GM19193 (cell line): ENCODE measurements around the gene SP140L.

Source experiments
- POLR2A ChIP-seq: IDR thresholded peaks from 4 replicates; pipeline ENCODE4 v1.6.1; 2011; ENCODE audit not compliant: insufficient read depth, insufficient read length; ENCODE audit errors: extremely low read depth

Gene SP140L

GRCh38 chr2:230410861-230411569 lies 84.0 kb downstream of the SP140L start:
- no peak for TF ChIP-seq POLR2A

- peak; percentile 55 for TF ChIP-seq POLR2A
Measured at GRCh38 chr2:230411570-230412370, 84.8 kb downstream of the SP140L start.

- no peak for TF ChIP-seq POLR2A
Measured at GRCh38 chr2:230412371-230412711, 85.3 kb downstream of the SP140L start.

- TF ChIP-seq POLR2A: no peak
Measured at GRCh38 chr2:230412846-230413245, 85.9 kb downstream of the SP140L start.

GRCh38 chr2:230413479-230413878 lies 86.5 kb downstream of the SP140L start:
- TF ChIP-seq POLR2A: no peak

- TF ChIP-seq POLR2A: no peak
Measured at GRCh38 chr2:230414302-230414701, 87.3 kb downstream of the SP140L start.

GRCh38 chr2:230416061-230416721 lies 89.2 kb downstream of the SP140L start, which contains the start of gene SP100:
Gene SP100, plus strand, starts transcription at chr2:230416201. Its CDS starts 96 bp downstream, at chr2:230416297.
- TF ChIP-seq POLR2A: peak; percentile 93

GRCh38 chr2:230417436-230417835 lies 90.4 kb downstream of the SP140L start:
- no peak for TF ChIP-seq POLR2A

- no peak for TF ChIP-seq POLR2A
Measured at GRCh38 chr2:230418341-230419016, 91.5 kb downstream of the SP140L start.

- TF ChIP-seq POLR2A: no peak
Measured at GRCh38 chr2:230419181-230419580, 92.2 kb downstream of the SP140L start.

GRCh38 chr2:230422149-230422548 lies 95.2 kb downstream of the SP140L start:
- TF ChIP-seq POLR2A: no peak

- TF ChIP-seq POLR2A: no peak
Measured at GRCh38 chr2:230423851-230424458, 97.0 kb downstream of the SP140L start.

- TF ChIP-seq POLR2A: no peak
Measured at GRCh38 chr2:230425377-230425776, 98.4 kb downstream of the SP140L start.

GRCh38 chr2:230429513-230429912 lies 102.5 kb downstream of the SP140L start:
- TF ChIP-seq POLR2A: no peak

GRCh38 chr2:230430957-230431910 lies 104.2 kb downstream of the SP140L start:
- no peak for TF ChIP-seq POLR2A
